Spleen (tissue), 7 donors: ENCODE measurements around the gene FGF5.

Experiments used
- CTCF ChIP-seq, 11 experiments: fragments of 200-600 bp in 7 of 11; fragments of 450-650 bp in 4 of 11; sonication (generic) in 4 of 11; IDR thresholded peaks in 8 of 11; conservative IDR thresholded peaks in 3 of 11; 1 replicate in 7 of 11; 2 replicates in 4 of 11; pipeline versions ENCODE4 v1.4.0 to v1.8.0; 2016 to 2021; ENCODE audit warnings: antibody characterized with exemption in 11 of 11, inconsistent platforms in 4 of 11, mild to moderate bottlenecking in 1 of 11
- POLR2AphosphoS5 ChIP-seq, 3 donors: sonication (generic); formaldehyde crosslinking; IDR thresholded peaks; one replicate each; pipeline ENCODE4 v1.5.1; 2017; ENCODE audit warnings: antibody characterized with exemption in 3 of 3
- donor health status: DM: no; HTN: no; CAD: no; lungs with moderate emphysema.
- donor health status: DM: no; HTN: no; CAD: no.
- donor health status: DM: no; HTN: no; CAD: no.

GRCh38 chr4:80264825-80265224, 1.6 kb upstream of the FGF5 start:
- TF ChIP-seq POLR2AphosphoS5 (IDR thresholded peaks at IDR 0.05) = no peak
- TF ChIP-seq CTCF (IDR thresholded peaks at IDR 0.05 in 8 of 11, conservative IDR thresholded peaks at IDR 0.05 in 3 of 11) = no peak
